Measurements from ENCODE around the gene CYB5R2.

DNA sequence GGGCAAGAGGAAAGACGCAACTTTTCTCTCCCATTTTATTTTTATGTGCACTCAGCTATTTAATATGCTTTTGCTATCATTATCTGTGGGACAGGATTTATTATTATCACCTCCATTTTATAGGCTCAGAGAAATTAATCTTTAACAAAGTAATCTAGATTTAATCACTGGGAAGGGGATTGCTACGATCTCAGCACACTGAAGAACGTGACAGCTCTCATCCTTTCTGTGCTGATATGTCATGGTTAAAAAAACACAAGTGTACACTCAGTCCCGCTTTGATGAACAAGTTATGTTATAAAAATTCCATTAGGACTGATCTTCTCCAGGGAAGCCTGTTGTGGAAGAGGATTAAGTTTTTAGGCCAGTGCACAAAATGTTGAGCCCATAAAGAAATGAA, 37.6 kb downstream of the CYB5R2 start:
- TF ChIP-seq, protein P1, sequence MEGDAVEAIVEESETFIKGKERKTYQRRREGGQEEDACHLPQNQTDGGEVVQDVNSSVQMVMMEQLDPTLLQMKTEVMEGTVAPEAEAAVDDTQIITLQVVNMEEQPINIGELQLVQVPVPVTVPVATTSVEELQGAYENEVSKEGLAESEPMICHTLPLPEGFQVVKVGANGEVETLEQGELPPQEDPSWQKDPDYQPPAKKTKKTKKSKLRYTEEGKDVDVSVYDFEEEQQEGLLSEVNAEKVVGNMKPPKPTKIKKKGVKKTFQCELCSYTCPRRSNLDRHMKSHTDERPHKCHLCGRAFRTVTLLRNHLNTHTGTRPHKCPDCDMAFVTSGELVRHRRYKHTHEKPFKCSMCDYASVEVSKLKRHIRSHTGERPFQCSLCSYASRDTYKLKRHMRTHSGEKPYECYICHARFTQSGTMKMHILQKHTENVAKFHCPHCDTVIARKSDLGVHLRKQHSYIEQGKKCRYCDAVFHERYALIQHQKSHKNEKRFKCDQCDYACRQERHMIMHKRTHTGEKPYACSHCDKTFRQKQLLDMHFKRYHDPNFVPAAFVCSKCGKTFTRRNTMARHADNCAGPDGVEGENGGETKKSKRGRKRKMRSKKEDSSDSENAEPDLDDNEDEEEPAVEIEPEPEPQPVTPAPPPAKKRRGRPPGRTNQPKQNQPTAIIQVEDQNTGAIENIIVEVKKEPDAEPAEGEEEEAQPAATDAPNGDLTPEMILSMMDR (IDR thresholded peaks at IDR 0.05), result no peak
- no peak for TF ChIP-seq ZFX (IDR thresholded peaks at IDR 0.05; ENCODE audit: borderline replicate concordance)
